GM18870 (cell line): ENCODE measurements around the gene ABHD17A.

Source experiments
- ATAC-seq: cut with Tn5 transposase; IDR thresholded peaks from one replicate; pipeline ENCODE4 v1.9.1; 2021; ENCODE audit warnings: moderate library complexity; ENCODE audit not compliant: unreplicated experiment

Gene ABHD17A

DNA sequence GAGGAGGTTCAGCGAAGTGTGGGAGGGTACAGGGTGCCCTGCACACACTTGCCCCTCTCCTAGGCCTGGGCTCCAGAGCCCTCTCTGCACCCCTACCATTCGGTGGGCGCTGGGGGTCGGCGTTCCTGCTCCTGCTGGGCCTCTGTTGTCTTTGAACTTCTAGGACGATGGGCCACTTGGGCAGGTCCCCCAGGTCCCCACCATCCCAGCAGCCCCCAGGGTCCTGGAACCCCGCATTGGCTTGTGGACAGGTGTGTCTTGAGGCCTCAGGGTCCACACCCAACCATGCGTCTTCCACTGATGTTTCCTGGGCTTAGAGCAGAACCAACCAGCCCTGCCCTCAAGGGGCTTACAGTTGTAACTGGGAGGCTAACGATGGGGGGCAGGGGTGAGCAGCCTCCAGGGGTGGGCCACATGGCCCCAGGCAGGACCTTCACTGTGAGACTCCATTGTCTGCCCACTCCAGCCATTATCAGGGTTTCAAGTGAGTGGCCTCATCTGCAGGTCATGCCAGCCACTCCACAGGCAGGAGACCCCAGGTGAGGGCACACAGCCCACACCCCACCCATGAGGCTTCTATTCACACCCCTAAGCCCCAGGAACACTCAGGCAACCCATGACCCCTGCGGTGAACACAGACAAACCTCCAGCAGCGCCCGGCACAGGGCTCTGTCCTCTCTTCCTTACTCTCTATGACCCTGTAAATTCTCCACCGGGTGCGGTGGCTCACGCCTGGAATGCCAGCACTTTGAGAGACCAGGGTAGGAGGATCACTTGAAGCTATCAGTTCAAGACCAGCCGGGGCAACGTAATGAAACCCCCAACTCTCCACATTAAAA is 19.9 kb downstream of the ABHD17A start:
- ATAC-seq, result no peak

DNA sequence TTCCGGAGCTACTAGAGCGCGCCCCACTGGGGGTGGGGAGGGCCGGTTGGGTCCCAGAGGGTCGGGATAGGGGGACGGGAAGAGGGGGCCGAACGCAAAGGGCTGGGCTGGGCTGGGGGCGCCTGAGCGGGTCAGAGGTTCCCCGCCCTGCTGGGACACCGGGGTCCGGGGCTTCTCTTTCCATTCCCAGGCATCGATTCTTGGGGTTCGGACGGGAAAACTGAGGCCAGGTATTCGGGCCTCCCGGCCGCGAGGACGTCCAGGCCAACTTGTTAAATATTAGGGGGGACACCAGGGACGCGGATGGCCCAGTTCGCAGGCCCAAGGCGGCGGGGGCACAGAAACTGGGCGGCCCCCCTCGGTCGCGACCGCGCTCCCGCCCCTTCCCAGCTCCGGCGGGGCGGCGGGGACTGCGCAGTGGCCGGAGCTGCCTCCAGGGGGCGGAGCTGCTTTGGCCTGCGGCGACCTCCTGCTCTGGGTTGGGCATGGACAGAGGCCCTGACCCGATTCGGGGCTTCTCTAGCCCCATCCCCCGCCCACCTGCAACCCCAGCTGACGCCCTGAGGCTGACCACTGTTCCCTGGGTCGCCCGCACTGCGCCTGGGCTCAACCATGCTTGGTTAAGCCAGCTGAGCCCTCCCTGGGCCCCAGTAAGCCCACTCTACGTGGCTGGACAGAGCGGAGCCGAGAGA is 20.7 kb downstream of the ABHD17A start:
- no peak for ATAC-seq

DNA sequence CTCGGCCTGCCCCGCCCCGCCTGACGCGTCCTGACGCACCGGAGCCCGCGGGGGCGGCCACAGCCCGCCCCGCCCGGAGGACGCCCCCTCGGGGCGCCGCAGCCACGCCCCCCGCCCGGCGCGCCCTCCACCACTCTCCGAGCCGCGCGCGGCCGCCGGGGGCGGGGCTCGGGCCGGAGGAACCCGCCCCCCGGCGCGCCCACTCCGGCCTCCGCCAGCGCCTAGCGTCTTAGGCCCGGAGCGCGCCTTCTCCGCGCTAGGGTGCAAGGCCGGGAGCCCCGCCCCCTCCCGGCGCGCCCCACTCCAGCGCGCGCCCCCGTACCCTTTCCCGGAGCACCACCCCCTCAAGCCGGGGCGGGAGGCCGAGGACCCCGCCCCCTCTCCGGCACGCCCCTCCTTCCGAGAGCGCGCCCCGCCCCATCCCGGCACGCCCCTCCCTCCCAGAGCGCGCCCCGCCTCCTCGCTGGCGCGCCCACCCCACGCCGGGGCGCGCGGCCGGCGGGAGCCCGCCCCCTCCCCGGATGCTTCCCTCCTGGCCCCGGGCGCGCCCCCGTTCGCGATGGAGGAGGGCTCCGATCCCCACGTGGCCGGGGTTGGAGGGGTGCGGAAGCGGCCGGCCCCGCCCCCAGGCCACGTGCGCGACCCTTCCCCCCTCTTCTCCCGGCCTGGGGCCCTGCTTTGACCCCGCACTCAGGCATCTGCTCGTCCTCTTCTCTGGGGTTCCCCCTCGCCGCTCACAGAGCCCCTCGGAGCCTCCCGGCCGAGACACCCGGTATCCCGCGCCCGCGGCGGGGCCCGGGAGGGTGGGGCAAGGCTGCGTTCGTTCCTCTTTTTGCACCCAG is 21.4 kb downstream of the ABHD17A start:
- ATAC-seq, result peak; percentile 37

DNA sequence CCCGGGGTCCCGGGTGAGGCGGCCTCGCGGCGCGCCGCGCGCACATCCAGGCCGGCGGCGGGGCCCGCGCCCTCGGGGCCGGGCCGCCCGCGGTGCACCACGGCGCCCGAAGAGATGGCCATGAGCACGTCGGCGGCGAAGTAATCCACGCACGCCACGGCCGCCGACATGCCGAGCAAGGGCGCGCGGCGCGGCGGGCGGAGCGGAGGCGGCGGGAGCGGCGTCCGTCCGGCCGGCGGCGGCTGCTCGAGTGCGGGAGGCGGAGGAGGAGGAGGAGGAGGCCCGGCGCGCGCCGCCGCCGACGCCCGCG is 22.0 kb downstream of the ABHD17A start, which contains the start of gene KLF16:
Gene KLF16 (minus strand): TSS at position 252 of the 310 bp plus-strand sequence. CDS start 82 bp downstream, at position 170.
- no peak for ATAC-seq

DNA sequence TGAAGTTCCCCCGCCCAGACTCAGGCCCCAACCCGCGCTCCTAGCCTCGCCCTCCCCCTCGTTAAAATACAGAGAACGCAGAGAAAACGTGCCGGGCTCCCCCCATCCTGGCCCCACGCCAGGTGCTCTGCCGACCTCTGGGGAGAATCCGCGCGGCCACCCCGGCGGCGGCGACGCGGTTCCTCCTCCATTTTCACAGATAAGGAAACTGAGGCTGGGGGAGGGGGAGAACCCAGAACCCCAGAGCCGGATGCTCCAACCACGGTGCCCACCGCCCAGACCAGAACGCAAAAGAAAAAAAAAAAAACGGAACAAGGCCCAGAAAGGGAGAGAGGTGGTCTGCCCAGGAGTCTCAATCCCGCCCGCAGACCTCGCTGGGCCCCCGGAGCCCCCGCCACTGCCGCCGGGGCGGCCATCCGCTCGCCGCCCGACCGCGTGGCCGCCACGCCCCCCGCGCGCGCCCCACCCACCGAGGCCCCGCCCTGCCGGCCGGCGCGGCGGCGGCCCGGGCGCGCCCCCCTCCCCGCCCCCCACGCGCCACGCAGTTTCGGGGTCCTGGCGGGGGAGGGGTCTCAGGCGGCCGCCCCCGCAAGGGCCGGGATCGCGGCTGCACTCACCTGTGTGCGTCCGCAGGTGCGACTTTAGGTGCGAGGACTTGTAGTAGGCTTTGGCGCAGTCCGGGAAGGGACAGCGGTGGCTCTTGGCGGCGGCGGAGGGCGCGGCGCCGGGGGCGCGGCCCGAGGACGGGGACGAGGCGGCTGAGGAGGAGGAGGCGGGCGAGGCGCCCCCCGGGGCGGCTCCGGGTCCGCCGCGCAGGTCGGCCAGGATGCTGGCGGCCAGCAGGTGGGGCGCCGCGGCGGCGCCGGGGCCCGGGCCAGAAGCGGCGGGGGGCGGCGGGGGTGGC is 22.6 kb downstream of the ABHD17A start:
- no peak for ATAC-seq

DNA sequence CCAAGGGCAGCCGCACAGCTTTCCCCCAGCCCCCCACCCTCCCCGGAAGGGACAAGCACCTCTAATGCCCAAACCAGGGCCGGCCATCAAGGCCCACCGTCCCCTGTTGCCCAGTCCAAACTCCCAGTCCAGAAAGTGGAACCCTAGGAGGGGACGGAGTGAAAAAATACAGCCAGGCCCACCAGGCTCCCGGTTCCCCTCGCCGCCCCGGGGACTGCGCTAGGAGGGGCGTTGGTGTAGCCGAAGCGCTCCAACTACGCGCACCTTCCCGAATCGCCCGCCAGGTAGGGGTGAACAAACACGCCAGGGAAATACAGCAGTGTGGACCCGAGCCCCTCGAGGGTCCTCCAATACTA is 23.2 kb downstream of the ABHD17A start:
- ATAC-seq, result no peak

DNA sequence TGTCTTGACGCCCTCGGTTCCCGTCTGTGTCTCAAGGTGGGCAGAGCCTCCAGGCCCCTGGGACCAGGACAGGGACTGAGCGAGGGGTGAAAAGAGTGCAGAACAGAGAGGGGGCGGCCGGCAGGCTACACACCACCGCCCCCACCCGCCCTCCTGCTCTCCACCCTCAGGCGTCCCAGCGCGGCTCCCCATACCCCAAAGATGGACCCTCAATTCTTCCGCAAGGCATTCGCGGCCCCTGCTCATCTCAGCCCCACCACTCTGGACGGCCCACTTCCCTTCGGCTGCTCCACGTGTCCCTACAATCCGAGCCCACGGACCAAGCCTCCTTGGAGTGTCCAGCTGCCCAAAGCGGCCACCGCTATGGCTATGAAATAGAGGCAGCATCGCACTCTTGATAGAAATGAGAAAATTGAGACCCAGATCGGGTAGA is 23.7 kb downstream of the ABHD17A start:
- ATAC-seq, result no peak

DNA sequence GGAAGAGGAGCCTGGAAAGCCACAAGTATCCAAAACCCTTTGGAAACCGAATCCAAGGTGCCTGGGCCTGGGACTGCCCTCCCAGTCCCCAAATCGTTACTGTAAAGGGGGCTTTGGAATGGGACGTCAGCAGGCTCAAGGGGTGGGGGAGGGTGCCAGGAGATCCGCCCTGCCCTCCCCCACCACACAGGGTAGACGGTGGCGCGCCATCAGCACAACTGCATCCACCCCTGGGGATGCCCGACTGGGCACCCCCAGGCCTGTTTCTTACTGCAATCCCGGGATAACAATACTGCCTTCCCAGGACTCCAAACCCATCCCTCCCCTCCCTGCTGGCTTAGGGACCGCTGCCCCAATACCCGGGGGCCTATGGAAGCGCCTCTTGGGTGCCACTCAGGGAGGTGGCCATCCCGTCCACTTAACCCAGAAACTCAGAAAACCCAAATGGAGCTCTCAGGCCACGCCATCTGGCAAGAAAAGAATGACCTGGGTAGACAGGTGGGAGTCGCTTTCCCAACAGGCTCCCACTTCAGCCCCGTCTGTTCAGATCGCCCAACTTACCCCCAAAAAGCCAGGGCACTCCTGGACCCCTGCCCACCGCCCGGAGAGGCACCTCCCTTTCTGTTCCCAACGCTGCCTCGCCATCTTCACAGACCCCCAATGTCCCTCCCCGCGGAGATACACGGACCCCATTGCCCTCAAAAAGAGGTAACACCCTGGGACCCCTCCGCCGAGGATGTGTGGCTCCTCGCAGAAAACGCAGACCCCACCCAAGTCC is 24.3 kb downstream of the ABHD17A start:
- ATAC-seq, result no peak

DNA sequence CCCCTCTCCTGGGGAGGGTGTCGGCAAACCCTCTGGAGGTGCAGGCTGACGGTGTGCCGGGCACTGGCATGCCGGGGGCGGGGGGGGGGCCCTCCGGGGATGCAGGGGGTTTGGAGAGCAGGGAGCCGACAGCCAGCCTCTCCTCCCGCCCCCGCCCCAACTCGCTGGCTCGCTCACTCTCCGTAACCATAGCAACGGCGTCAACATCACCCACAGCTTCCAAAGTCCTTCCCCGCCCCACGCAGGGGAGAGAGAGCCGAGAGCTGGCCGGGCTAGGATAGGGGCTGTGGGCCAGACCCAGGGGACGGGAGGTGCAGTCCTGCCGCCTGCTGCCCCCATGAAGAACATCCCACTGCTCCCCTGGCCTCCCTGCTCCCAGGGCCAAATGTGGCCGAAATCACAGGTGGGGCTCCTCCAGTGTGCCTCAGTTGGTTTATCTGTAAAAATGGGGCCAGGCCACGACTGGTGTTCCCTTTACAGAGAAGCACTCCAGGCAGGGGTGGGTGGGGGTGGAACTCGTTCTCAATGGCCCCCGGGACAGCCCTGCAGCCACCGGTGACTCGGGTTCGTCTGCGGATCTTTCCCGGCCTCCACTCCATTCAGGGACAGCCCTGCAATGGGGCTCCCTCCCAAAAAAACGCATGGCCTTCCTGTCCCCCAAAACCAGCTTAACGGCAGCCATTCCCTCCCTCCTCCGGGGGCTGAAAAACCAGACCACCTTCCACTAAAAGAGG is 25.1 kb downstream of the ABHD17A start:
- no peak for ATAC-seq

DNA sequence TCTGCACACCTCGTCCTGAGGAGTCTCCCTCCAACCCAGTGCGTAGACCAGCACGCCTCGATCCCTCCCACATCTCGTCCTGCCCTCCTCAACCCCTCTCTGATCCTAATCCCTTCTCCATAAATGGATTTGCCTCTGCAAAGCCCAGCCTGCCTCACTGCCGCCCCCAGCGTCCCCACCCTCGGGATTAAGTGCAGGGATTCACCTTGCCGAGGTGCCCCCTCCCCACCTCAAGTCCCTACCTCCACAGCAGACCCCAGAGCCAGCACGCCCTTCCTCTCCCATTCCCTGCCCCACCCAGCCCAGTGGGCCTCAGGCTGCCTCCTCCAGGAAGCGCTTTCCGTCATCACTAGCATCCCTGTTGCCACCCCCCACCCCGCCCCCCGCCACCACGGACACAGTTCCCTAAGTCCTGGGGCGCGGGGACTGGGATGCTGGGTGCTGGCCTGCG is 25.9 kb downstream of the ABHD17A start:
- ATAC-seq, result no peak

DNA sequence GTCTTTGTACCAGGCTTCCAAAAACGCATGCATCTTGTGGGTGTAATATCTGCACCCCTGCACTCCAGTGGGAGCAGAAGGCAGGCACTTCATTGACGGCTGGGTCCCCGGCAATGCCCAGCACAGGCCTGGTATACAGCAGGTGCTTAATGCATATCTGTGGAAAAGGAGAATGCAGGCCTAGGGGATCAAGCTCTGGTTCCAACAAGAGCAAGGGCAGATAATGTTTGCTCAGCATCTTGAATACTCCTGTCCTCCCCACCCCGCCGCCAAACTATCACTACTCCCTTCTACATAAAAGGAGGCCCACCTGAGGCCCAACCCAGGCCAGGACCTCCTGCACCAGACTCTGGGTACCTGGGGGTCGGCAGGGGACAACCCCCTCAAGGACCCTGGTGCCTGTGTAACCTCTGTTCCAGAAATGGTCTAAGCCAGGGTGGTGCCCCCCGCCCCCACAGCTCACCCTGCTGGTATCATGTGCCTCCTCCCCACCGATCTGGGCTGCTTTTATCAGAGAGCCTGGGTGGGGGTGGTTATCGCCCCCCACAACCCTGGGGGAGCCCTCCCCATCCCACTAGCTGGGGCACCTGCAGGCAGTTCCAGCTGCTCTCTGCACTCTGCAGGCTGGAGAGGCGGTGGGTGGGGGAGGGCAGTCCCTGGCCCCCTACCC is 26.7 kb downstream of the ABHD17A start:
- no peak for ATAC-seq

DNA sequence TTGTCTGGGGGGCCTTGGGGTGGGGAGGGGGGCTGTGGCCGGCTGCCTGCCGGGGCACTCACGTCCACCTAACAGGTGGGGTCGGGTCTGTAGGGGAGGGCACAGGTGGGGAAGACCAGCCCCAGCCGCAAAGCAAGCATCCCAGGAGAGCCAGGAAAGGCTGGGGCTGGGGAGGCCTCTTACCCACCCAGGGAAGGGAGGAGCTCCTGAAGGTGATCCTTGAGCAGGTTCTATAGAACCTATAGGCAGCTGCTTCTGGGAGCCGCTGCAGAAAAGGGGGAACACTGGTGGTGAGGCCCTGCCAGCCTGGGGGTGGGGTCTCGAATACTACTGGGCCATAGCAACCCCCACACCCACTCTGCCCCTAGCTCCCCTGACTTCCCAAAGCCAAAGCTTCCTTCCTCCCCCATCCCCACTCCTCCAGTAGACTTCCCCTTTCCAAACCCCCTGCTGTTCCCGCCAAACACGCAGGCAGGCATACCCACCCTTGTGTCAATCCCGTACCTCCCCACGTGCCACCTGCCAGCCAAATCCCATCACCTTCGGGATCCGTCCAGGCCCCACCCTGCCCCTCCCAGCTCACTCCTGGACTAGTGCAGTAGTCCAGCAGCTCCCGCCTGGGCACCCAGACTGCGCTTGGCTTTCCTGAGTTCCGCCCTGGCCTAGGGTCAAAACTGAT is 27.5 kb downstream of the ABHD17A start:
- ATAC-seq, result no peak

DNA sequence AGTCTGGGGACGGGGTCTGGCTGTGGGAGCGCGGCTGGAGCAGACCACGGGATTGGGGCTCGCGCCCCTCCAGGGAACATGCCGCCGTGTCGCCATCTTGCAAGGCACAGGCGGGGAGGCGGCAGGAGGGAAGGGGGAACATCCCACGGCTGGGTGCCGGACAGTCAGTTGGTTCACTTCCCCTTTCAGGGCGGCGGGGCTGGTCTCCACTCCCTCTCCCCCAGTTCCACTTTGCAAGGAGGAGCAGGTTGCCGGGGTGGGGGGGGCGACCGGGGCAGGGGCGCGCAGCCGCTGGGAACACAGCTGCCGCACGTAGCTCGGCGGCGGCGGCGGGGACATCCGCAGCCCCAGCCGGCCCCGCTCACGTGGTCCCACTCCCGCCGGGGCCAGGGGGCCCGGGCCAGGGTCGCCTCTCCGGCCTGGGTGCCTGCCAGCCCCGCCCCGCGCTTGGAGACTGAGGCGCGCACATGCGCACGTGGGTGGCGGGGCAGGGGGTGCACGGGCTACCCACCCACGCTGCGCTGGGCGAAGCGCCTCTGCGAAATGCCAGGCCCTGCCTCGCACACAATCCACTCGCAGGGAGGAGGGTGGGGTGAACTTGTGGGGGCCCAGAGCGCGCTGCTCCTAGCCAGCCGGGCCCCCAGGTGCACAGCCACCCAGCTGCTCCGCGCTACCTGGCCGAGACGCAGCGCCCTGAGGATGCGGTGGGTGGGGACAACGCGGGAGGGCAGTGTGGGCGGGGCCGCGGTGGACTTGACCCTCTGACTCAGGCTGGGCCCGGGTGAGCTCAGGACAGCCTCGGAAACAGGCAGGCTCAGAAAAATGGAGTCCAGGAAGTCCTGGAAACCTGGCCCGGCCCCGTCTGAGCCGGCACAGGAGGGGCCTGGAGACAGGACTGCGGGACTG is 28.3 kb downstream of the ABHD17A start:
- no peak for ATAC-seq

DNA sequence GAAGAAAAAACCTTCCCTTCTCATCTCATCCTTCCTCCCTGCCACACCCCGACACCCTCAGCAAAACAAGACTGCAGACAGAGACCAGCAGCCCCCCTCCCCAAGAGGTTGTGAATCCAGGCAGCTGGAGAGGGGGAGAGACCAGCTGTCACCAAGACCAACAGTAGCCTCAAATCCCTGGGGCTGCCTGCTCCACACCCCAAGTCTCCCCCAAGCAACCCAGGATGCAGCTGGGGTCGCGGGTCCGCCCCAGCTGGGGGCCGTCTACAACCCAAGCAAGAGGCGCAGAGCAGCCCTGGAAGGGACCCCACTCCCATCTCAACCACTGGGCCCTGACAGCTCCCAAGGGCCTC is 29.0 kb downstream of the ABHD17A start:
- no peak for ATAC-seq

DNA sequence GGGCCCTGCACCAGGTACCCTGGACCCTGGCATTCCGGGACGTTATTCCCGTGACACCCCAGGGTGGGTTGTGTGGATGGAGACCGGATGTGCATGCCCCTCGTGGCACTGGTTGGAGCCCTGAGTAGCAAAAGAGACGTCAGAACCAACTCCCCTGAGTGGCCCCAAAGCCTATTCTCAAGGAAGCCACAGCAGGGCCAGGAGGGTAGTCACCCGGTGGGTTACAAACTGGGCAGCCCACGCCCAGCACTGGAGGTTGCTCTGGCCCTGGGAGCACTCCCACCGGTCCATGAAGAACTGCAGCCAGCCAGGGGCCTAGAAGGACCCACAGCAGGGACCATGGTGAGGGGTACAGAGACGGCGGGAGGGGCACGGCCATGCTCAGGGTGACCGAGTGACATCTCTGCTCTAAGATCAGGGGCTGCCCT is 29.5 kb downstream of the ABHD17A start:
- ATAC-seq, result no peak

DNA sequence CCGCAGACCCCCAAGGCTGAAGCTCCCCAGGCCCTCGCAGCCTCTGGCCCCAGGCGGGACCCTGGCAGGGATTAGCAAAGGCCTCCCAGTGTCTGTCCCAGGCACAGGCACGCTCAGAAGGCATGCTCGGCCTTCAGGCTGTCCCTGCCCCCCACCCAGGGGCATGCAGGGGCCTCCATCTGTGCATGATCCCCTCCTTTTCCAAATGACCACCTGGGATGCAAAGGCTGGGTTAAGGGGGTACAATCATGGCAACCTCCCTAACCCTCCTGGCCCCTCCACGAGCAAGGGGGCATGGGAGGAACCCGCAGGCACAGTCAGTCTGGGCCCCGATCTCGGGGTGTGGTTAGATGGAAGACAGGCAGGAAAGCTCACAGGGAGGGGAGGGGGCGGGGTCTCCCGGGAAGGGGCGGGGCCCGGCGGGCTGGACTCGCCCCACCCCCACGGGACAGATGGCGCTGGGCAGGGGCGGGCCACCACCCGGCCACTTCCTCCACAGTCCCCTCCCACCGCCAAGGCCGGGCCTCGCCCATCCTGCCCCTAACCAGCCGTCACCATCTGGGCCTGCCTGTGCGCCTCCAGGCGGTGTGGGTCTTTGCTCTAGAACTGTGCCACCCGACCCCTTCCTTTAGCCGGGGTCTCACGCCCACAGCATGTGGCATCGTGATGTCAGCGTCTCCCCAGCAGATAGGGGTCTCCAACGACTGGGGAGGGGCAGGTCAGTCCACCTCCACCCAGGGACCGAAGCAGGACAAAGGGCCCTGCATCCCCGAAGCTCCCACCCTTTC is 30.1 kb downstream of the ABHD17A start:
- ATAC-seq, result no peak
